HG03108 (cell line): ENCODE measurements around the gene C2.

Experiments
- ATAC-seq: cut with Tn5 transposase; IDR thresholded peaks from one replicate; pipeline ENCODE4 v1.9.1; 2021; ENCODE audit warnings: moderate library complexity; ENCODE audit not compliant: unreplicated experiment

Gene C2

GRCh38 chr6:31952890-31953289 lies 25.4 kb downstream of the C2 start:
- ATAC-seq, result no peak

DNA sequence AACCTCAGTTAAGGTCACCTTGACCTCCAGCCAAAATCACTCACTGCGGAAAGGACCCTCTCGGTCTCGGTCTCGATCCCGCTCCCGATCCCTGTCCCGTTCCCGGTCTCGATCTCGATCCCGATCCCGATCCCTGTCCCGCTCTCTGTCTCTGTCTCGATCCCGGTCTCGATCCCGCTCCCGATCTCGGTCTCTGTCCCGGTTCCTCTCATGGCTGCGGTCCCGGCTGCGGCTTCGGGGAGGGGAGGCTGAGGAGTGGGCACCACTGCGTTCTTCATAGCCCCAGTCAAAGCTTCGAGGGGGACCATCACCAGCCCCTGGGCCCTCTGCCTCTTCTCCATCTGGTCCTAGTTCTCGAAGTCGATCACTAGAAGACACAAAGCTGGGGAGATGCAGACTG lies 27.0 kb downstream of the C2 start:
- ATAC-seq, result no peak

GRCh38 chr6:31956796-31957195 lies 29.3 kb downstream of the C2 start:
- ATAC-seq, result no peak

DNA sequence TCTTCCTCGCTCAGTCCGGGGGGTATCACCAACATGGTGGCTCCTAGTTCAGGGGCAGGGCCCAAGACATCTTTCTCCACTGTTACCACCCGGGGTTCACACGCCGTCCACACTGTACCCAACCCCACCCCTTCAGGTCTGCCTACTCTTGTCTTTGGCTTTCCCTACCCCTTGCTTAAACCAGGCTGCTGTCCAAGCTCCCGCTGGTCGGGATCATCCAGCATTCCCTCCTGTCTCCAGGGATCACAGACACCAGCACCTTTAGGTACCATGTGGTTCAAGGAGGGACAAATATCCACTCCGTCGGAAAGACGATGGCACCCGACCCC lies 30.9 kb downstream of the C2 start:
- peak; percentile 1 for ATAC-seq

- ATAC-seq, result peak; percentile 96
Observed at GRCh38 chr6:31958741-31959739, 31.5 kb downstream of the C2 start, which contains the start of the genes NELFE and SKIC2. NELFE (minus strand) TSS chr6:31958971; CDS start chr6:31958446, 525 bp downstream. SKIC2 (plus strand) TSS chr6:31959175; CDS start chr6:31959193, 18 bp downstream.

DNA sequence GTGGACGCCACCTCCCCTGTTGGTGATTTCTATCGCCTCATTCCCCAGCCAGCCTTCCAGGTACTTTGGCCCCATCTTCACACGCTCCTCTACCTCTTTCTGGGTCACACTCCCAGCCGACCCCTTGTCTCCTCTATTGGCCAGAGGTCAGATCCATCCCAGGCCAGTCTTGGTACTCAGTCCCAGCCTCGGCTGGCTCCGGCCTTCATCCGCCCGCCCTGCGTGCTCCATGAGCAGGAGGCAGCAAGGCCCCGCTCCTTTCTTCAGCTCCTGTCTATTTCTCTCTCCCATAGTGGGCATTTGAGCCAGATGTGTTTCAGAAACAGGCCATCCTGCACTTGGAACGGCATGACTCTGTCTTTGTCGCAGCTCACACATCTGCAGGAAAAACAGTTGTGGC lies 34.1 kb downstream of the C2 start:
- ATAC-seq, result no peak

GRCh38 chr6:31963921-31964320 lies 36.4 kb downstream of the C2 start:
- no peak for ATAC-seq

GRCh38 chr6:31965700-31966099 lies 38.2 kb downstream of the C2 start:
- ATAC-seq, result no peak

DNA sequence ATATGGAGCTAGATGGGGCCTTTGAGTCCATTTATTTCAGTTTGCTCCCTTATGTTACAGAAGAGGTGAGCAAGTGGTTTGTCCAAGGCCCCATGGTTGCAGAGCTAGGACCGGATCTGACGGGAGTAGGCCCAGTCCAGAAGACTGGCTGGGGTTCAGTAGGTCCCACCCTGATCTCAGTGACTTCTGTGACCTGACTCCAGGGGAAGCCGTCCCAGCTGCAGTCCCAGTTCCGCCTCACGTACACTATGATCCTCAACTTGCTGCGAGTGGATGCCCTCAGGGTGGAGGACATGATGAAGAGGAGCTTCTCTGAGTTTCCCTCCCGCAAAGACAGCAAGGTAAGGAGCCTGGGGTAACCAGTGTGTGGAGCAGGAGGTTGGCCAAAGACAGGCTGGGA lies 39.0 kb downstream of the C2 start:
- no peak for ATAC-seq

GRCh38 chr6:31966997-31967925 lies 39.7 kb downstream of the C2 start:
- ATAC-seq, result no peak

GRCh38 chr6:31967926-31968320 lies 40.4 kb downstream of the C2 start:
- ATAC-seq, result no peak

DNA sequence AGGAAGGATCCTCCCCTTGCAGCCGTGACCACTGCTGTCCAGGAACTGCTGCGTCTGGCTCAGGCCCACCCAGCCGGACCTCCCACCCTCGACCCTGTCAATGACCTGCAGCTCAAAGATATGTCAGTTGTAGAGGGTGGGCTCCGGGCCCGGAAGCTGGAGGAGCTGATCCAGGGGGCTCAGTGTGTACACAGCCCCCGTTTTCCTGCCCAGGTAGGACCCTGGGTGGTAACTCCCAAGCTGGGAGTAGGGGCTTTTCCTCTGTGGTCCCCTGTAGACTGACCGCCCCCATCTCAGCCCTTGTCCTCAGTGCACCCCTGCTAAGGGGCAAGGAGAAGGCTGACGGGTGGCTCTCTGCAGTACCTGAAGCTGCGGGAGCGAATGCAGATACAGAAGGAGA lies 40.8 kb downstream of the C2 start:
- no peak for ATAC-seq

DNA sequence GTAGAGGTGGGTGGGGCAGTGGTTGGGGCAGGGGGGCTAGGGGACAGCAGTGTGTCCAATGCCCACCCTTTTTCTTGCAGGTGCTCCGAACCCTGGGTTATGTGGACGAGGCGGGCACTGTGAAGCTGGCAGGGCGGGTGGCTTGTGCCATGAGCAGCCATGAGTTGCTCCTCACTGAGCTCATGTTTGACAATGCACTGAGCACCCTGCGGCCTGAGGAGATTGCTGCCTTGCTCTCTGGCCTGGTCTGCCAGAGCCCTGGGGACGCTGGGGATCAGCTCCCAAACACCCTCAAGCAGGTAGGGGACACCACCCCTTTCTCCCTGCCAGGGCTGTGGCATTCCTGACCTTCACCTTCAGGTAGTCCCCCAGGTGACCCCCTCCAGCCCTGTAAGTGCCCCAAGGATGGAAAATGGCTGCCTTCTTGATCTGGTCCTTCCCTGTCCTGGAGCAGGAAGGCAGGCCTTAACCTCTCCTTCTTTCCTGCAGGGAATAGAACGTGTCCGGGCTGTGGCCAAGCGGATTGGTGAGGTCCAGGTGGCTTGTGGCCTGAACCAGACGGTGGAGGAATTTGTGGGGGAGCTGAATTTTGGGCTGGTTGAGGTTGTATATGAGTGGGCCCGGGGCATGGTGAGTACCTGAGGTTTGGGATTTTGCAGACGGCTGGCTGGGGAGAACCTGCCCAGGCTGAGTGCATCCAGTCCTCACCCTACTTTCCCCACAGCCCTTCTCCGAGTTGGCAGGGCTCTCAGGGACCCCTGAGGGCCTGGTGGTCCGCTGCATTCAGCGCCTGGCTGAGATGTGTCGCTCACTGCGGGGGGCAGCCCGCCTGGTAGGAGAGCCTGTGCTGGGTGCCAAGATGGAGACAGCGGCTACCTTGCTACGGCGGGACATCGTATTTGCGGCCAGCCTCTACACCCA lies 41.5 kb downstream of the C2 start:
- no peak for ATAC-seq

GRCh38 chr6:31969712-31970603 lies 42.4 kb downstream of the C2 start:
- no peak for ATAC-seq

DNA sequence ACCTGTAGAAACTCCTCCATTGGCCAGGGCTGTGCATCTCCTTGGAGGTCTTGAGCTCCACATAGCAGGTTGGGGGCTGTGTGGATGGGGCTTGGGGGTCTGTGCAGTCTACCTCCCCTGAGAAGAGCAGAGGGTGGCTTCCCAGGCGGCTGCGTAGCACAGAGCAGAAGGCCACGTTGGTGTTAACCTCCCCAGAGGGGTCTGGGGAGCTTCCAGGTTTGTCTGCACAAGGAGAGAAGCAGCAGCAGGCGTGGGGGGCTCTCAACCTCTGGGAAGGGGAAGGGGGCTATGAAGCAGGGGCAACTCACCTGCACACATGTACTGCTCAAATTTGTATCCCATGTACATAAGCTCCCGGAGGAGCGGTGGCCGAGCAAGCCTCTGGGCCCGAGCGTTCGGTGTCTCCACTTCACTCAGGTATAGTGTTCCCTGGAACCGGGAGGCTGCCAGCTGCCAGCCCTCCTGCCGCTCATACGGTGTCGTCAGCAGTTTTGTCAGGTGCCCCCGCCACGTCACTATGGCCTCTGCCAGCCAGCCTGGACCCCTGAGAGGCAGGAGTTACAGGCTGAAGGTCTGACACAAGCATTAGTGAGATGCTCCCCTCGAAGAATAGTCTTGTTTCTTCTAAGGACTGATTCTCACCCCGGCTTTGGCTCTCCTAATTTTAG lies 43.2 kb downstream of the C2 start:
- no peak for ATAC-seq

GRCh38 chr6:31971279-31971992 lies 43.9 kb downstream of the C2 start:
- no peak for ATAC-seq

DNA sequence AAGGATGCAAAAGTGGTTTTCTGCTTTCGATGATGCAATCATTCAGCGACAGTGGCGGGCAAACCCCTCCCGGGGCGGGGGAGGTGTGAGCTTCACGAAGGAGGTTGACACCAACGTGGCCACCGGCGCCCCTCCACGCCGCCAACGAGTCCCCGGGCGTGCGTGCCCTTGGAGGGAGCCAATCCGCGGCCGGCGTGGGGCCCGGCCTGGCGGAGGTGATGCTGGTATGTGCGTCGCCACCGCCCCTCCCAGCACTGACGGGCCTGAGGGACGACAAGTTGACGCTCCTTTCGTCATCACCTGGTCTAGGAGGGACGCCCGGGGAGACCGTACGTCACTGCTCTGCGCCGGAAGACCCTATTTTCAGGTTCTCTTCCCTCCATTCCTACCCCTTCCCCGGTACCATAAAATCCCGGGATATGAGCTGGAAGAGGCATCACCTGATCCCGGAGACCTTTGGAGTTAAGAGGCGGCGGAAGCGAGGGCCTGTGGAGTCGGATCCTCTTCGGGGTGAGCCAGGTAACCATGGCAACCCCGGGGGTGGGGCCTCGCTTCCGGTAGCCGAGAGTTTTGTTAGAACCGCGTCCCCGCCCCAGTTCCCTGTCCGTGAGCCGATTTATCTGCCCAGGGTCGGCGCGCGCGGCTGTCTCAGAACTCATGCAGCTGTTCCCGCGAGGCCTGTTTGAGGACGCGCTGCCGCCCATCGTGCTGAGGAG lies 44.6 kb downstream of the C2 start, which contains the start of gene DXO:
DXO (minus strand) TSS at position 146 of the 716 bp plus-strand sequence. CDS start 463 bp downstream, outside the sequence.
- ATAC-seq, result peak; percentile 79
